Mucosa of descending colon (tissue), 3 donors: ENCODE measurements around the gene BEST1. TPM values are rescaled to one million over a fixed set of nuclear protein-coding genes. Genes with fewer than 3 reads are reported as not detected.
"Not testable (repeated sequence)": the region's sequence is repeated elsewhere in the genome, so short reads cannot be mapped to it uniquely, and the experiment has no call there.

ENCODE experiments used
- ATAC-seq: fragments of 200-7000 bp; cut with Tn5 transposase; one replicate; pipeline ENCODE4 v1.9.1; 2020; ENCODE audit warnings: mild to moderate bottlenecking, moderate library complexity
- DNase-seq, 3 donors: peaks; one replicate each; pipeline ENCODE4 v3.0.0-alpha.2; 2020
- H3K36me3 ChIP-seq: fragments of 200-600 bp; one replicate; pipeline ENCODE4 v1.8.0; 2021; ENCODE audit warnings: low read depth, mild to moderate bottlenecking
- H3K4me1 ChIP-seq: fragments of 200-600 bp; one replicate; pipeline ENCODE4 v1.8.0; 2021; ENCODE audit warnings: low read depth, mild to moderate bottlenecking
- H3K4me3 ChIP-seq: fragments of 200-600 bp; one replicate; pipeline ENCODE4 v1.8.0; 2021; ENCODE audit warnings: mild to moderate bottlenecking
- H3K9me3 ChIP-seq: fragments of 200-600 bp; one replicate; pipeline ENCODE4 v1.8.0; 2021; ENCODE audit warnings: mild to moderate bottlenecking
- CTCF ChIP-seq: fragments of 200-600 bp; IDR thresholded peaks from one replicate; pipeline ENCODE4 v1.8.0; 2022; ENCODE audit warnings: antibody characterized with exemption, mild to moderate bottlenecking
- intact Hi-C, 2 donors: fragments of 100-400 bp; cut with DNase I in 1 of 2; cut with micrococcal nuclease in 1 of 2; formaldehyde crosslinking; loops; one replicate each; pipeline versions ENCODE4 v1.11.0 to v1.11.1; 2022; cut with DNase I, micrococcal nuclease
- total RNA-seq, 3 donors: library from RNA; stranded (reverse); fragmentation: NEBNext Ultra II Directional in 2 of 3; extraction: Animal tissue kit (Norgen Biotek cat#: 25700) in 2 of 3; gene quantifications; one replicate each; pipeline versions ENCODE4 v1.2.1 to v1.2.4, GENCODE V29; 2021 to 2023
- donor health status: DM: no; HTN: no; CAD: no; lungs with moderate emphysema.
- donor health status: DM: no; HTN: no; CAD: no.
- donor health status: DM: no; HTN: yes; CAD: no.

The BEST1 gene
- total RNA-seq, 3 donors from 2014 or later, result 0.41 to 2.8 (median 1.8) TPM

- Histone ChIP-seq H3K4me1 (peaks cover 10% of the 10 kb centered on the region), H3K9me3 (peaks cover 9% of the 10 kb centered on the region), H3K4me3 (no peak overlapping the region), H3K36me3 (no peaks in the 10 kb centered on the region)
- DNase-seq, result peak in 1 of 3 donors; percentile 17
- TF ChIP-seq CTCF, result no peak
- intact Hi-C loops, result no loop called here
- ATAC-seq, result no peak
Measured at GRCh38 chr11:61996933-61997332, 46.8 kb downstream of the BEST1 start.

- peaks cover 13% of the 10 kb centered on the region for H3K4me1 ChIP-seq
- no peak for DNase-seq
- H3K9me3 ChIP-seq, result peaks cover 9% of the 10 kb centered on the region
- intact Hi-C loops, result no loop called here
- TF ChIP-seq CTCF, result no peak
- no peak overlapping the region for H3K4me3 ChIP-seq
- ATAC-seq, result no peak
- H3K36me3 ChIP-seq, result no peaks in the 10 kb centered on the region
Measured at GRCh38 chr11:61999141-61999975, 49.2 kb downstream of the BEST1 start.

GRCh38 chr11:62000539-62001446 is 50.6 kb downstream of the BEST1 start:
- intact Hi-C loops, result no loop called here
- no peaks in the 10 kb centered on the region for H3K36me3 ChIP-seq
- peaks cover 13% of the 10 kb centered on the region for H3K4me1 ChIP-seq
- TF ChIP-seq CTCF, result no peak
- peak; percentile 7 for ATAC-seq
- H3K9me3 ChIP-seq, result peaks cover 9% of the 10 kb centered on the region
- DNase-seq, result peak in 1 of 3 donors; percentile 43
- no peak overlapping the region for H3K4me3 ChIP-seq

GRCh38 chr11:62001450-62002191 is 51.5 kb downstream of the BEST1 start:
- DNase-seq, result peak; percentile 70 to 85 (median 79)
- Histone ChIP-seq H3K4me3 (no peak overlapping the region), H3K36me3 (no peaks in the 10 kb centered on the region), H3K4me1 (peaks cover 13% of the 10 kb centered on the region), H3K9me3 (peaks cover 9% of the 10 kb centered on the region)
- ATAC-seq, result peak; percentile 91
- intact Hi-C loops, result no loop called here
- no peak for TF ChIP-seq CTCF

GRCh38 chr11:62002283-62002682 is 52.1 kb downstream of the BEST1 start:
- DNase-seq, H3K36me3 ChIP-seq, H3K4me3 ChIP-seq, ATAC-seq, intact Hi-C loops, H3K9me3 ChIP-seq: not testable (repeated sequence)
- peaks cover 13% of the 10 kb centered on the region for H3K4me1 ChIP-seq
